ENCODE measurements around the gene JUNB.

GRCh38 chr19:12749938-12750521 is 41.3 kb upstream of the JUNB start:
- no peak for TF ChIP-seq CTCF (IDR thresholded peaks at IDR 0.05; ENCODE audit: control extremely low read depth in 1 of 3, insufficient read depth in 1 of 3, low read depth in 1 of 3, low read length in 3 of 3)
- no peak for TF ChIP-seq ATF3 (IDR thresholded peaks at IDR 0.05; ENCODE audit: insufficient read depth, low read depth, low read length)
- TF ChIP-seq CEBPB (IDR thresholded peaks at IDR 0.05; ENCODE audit: low read depth, low read length), result no peak
- no peak for TF ChIP-seq SIX5 (IDR thresholded peaks at IDR 0.05; ENCODE audit: low read depth, low read length)
- TF ChIP-seq FOSL1 (IDR thresholded peaks at IDR 0.05; ENCODE audit: insufficient read depth, low read depth, low read length), result no peak
- no peak for TF ChIP-seq POLR2A (IDR thresholded peaks at IDR 0.05; ENCODE audit: control extremely low read depth in 1 of 2, low read depth in 2 of 2, low read length in 2 of 2)
- TF ChIP-seq MAX (IDR thresholded peaks at IDR 0.05), result no peak
- no peak for TF ChIP-seq CHD2 (IDR thresholded peaks at IDR 0.05; ENCODE audit: low read length)
- TF ChIP-seq MAFK (IDR thresholded peaks at IDR 0.05; ENCODE audit: low read depth, low read length), result no peak
- no peak for TF ChIP-seq ZNF274 (IDR thresholded peaks at IDR 0.05; ENCODE audit: borderline replicate concordance, extremely low read depth, low read length)
- no peak for TF ChIP-seq KDM1A (IDR thresholded peaks at IDR 0.05; ENCODE audit: borderline replicate concordance, low read length)
- TF ChIP-seq USF2 (IDR thresholded peaks at IDR 0.05; ENCODE audit: low read length), result no peak
- TF ChIP-seq YY1 (IDR thresholded peaks at IDR 0.05; ENCODE audit: low read depth, low read length), result no peak
- no peak for TF ChIP-seq ASH2L (IDR thresholded peaks at IDR 0.05; ENCODE audit: low read length)
